ENCODE data around the gene ZSCAN12. TPM values are rescaled to one million over a fixed set of nuclear protein-coding genes. Genes with fewer than 3 reads are reported as not detected.
A peak's percentile ranks its signal among the peaks of the same experiment; 100 is the strongest.

Gene ZSCAN12
- total and polyA plus RNA-seq, 2 of the 13 experiments (the other 11 are each of a cell fraction or from before 2014, with no cell fraction given) = 2.8 to 8.9 TPM

DNA sequence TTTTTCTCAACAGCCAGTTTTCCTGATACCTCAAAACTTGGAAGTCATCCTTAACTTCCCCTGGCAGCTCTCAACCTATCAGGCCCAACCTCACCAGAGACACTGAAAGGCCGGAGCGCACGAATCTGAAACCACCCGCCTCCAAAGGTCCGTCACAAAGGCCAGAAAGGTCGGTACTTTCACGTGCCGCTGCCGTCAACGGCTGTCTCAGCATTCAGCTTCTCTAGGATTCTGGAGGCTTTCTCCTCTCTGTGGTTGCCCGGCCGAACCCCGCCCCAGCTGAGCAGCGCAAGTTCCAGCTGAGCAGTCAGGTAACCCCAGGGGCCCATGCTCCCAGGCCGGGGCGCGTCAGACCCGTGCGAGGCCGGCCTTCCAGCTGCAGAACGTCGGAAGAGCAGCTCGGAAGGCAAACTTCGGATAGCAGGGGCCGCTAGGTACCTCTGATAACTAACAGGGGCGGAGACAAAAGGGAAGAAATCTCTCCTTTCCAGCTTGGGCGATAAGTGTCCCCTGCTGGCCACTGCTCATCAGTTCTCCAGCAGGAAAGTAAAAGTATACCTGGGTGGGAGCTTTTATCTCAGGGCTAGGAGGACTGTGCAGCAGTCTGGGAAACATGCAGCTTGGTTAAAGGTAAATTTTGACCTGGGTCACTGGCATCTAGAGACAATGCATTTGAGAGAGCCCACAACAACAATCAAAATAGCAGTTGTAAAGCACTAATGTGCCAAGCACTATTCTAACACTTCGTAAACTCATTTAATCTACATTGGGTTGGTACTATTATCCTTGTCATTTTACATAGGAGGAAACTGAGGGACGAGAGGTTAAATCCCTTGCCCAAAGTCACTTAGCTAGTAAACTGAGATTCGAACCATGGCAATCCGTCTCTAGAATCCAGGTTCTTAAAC lies 16.1 kb downstream of the ZSCAN12 start (continued):
- TF ChIP-seq THAP11 (CRISPR knock-in tag; IDR thresholded peaks at IDR 0.05) = peak; percentile 90
- no peak for TF ChIP-seq SCMH1 (CRISPR knock-in tag; IDR thresholded peaks at IDR 0.05; ENCODE audit: borderline replicate concordance)
- no peak for TF ChIP-seq HHEX (CRISPR knock-in tag; IDR thresholded peaks at IDR 0.05)
- no peak for TF ChIP-seq SRSF9 (IDR thresholded peaks at IDR 0.05; ENCODE audit: borderline replicate concordance, insufficient read depth, low read depth, low read length, poor library complexity, severe bottlenecking)
- TF ChIP-seq, protein P1, sequence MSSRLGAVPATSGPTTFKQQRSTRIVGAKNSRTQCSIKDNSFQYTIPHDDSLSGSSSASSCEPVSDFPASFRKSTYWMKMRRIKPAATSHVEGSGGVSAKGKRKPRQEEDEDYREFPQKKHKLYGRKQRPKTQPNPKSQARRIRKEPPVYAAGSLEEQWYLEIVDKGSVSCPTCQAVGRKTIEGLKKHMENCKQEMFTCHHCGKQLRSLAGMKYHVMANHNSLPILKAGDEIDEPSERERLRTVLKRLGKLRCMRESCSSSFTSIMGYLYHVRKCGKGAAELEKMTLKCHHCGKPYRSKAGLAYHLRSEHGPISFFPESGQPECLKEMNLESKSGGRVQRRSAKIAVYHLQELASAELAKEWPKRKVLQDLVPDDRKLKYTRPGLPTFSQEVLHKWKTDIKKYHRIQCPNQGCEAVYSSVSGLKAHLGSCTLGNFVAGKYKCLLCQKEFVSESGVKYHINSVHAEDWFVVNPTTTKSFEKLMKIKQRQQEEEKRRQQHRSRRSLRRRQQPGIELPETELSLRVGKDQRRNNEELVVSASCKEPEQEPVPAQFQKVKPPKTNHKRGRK (CRISPR knock-in tag; IDR thresholded peaks at IDR 0.05) = peak; percentile 14; the same call in 1 of the 2 replicates
- peak; percentile 58; the same call in 1 of the 2 replicates for TF ChIP-seq RFXANK (CRISPR knock-in tag; IDR thresholded peaks at IDR 0.05)
- TF ChIP-seq ZNF883 (CRISPR knock-in tag; IDR thresholded peaks at IDR 0.05; ENCODE audit: not compliant biosample characterization) = peak; percentile 95
- peak; percentile 36; the same call in 1 of the 2 replicates for TF ChIP-seq CEBPG (CRISPR knock-in tag; IDR thresholded peaks at IDR 0.05)
- TF ChIP-seq ZNF510 (CRISPR knock-in tag; IDR thresholded peaks at IDR 0.05; ENCODE audit: low read depth) = no peak
- TF ChIP-seq, protein P2, sequence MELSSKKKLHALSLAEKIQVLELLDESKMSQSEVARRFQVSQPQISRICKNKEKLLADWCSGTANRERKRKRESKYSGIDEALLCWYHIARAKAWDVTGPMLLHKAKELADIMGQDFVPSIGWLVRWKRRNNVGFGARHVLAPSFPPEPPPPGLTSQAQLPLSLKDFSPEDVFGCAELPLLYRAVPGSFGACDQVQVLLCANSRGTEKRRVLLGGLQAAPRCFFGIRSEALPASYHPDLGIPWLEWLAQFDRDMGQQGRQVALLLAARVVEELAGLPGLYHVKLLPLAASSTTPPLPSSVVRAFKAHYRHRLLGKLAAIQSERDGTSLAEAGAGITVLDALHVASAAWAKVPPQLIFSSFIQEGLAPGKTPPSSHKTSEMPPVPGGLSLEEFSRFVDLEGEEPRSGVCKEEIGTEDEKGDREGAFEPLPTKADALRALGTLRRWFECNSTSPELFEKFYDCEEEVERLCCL (CRISPR knock-in tag; IDR thresholded peaks at IDR 0.05; ENCODE audit: borderline replicate concordance) = no peak
- TF ChIP-seq, protein P3, sequence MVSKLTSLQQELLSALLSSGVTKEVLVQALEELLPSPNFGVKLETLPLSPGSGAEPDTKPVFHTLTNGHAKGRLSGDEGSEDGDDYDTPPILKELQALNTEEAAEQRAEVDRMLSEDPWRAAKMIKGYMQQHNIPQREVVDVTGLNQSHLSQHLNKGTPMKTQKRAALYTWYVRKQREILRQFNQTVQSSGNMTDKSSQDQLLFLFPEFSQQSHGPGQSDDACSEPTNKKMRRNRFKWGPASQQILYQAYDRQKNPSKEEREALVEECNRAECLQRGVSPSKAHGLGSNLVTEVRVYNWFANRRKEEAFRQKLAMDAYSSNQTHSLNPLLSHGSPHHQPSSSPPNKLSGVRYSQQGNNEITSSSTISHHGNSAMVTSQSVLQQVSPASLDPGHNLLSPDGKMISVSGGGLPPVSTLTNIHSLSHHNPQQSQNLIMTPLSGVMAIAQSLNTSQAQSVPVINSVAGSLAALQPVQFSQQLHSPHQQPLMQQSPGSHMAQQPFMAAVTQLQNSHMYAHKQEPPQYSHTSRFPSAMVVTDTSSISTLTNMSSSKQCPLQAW (CRISPR knock-in tag; IDR thresholded peaks at IDR 0.05) = peak; percentile 97
- no peak; the same call in none of the 2 replicates for TF ChIP-seq KLF11 (CRISPR knock-in tag; IDR thresholded peaks at IDR 0.05)
- TF ChIP-seq, protein P4, sequence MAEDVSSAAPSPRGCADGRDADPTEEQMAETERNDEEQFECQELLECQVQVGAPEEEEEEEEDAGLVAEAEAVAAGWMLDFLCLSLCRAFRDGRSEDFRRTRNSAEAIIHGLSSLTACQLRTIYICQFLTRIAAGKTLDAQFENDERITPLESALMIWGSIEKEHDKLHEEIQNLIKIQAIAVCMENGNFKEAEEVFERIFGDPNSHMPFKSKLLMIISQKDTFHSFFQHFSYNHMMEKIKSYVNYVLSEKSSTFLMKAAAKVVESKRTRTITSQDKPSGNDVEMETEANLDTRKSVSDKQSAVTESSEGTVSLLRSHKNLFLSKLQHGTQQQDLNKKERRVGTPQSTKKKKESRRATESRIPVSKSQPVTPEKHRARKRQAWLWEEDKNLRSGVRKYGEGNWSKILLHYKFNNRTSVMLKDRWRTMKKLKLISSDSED (CRISPR knock-in tag; IDR thresholded peaks at IDR 0.05) = no peak
- TF ChIP-seq, protein P5, sequence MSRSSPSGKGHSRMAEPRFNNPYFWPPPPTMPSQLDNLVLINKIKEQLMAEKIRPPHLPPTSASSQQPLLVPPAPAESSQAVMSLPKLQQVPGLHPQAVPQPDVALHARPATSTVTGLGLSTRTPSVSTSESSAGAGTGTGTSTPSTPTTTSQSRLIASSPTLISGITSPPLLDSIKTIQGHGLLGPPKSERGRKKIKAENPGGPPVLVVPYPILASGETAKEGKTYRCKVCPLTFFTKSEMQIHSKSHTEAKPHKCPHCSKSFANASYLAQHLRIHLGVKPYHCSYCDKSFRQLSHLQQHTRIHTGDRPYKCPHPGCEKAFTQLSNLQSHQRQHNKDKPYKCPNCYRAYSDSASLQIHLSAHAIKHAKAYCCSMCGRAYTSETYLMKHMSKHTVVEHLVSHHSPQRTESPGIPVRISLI (CRISPR knock-in tag; IDR thresholded peaks at IDR 0.05; ENCODE audit: borderline replicate concordance) = 0 out of 2 replicates have a peak, but pooled peaks have one; percentile 41
- TF ChIP-seq HMGA1 (CRISPR knock-in tag; conservative IDR thresholded peaks at IDR 0.05) = no peak
- TF ChIP-seq, protein P6, sequence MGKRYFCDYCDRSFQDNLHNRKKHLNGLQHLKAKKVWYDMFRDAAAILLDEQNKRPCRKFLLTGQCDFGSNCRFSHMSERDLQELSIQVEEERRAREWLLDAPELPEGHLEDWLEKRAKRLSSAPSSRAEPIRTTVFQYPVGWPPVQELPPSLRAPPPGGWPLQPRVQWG (CRISPR knock-in tag; IDR thresholded peaks at IDR 0.05; ENCODE audit: borderline replicate concordance, low read depth) = no peak
- 0 out of 2 replicates have a peak, but pooled peaks have one; percentile 69 for TF ChIP-seq ZNF225 (CRISPR knock-in tag; IDR thresholded peaks at IDR 0.05)

All from HepG2 (cell line).